SH-SY5Y (cell line): ENCODE results near the gene ZXDC.

ENCODE experiments used
- GATA2 ChIP-seq: IDR thresholded peaks from 2 replicates; pipeline ENCODE4 v1.6.1; 2011; ENCODE audit warnings: mild to moderate bottlenecking, low read depth, low read length
- GATA3 ChIP-seq: IDR thresholded peaks from 2 replicates; pipeline ENCODE4 v1.6.1; 2011; ENCODE audit warnings: low read depth, mild to moderate bottlenecking, low read length, moderate library complexity

DNA sequence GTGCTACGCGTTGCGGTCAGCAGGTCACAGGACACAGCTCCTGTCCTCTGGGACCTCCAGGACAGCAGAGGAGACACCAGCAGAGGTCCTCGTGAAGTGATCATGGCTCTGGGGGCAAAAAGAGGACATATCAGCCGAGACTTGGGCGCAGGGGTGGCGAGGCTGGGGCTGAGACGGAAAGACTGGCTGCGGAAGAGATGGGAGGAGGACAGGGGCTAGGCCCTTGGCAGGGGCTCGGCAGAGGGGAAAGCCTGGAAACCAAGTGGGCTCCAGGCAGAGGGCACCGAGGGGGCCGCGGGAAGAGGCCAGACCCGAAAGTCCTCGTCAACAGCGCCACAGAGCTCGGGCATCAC is 85.9 kb downstream of the ZXDC start:
- no peak for TF ChIP-seq GATA3
- TF ChIP-seq GATA2, result no peak
